Osteocyte (in vitro differentiated cells): ENCODE measurements around the gene BAG5. TPM values are rescaled to one million over a fixed set of nuclear protein-coding genes. Genes with fewer than 3 reads are reported as not detected.

Experiments
- DNase-seq: peaks from one replicate; pipeline ENCODE4 v3.0.0; 2021; ENCODE audit warnings: mixed read lengths; ENCODE audit not compliant: unreplicated experiment; ENCODE audit errors: extremely low spot score
- H3K27ac Mint-ChIP-seq: one replicate; pipeline ENCODE4 v1.8.0; 2021; ENCODE audit warnings: mild to moderate bottlenecking, mixed read lengths; ENCODE audit not compliant: unreplicated experiment
- H3K27me3 Mint-ChIP-seq: one replicate; pipeline ENCODE4 v1.8.0; 2021; ENCODE audit warnings: mixed read lengths; ENCODE audit not compliant: unreplicated experiment
- H3K36me3 Mint-ChIP-seq: one replicate; pipeline ENCODE4 v1.8.0; 2021; ENCODE audit warnings: mixed read lengths; ENCODE audit not compliant: unreplicated experiment
- H3K4me1 Mint-ChIP-seq: one replicate; pipeline ENCODE4 v1.8.0; 2021; ENCODE audit warnings: mixed read lengths; ENCODE audit not compliant: unreplicated experiment
- H3K4me3 Mint-ChIP-seq: one replicate; pipeline ENCODE4 v1.8.0; 2021; ENCODE audit warnings: mild to moderate bottlenecking, moderate library complexity, mixed read lengths; ENCODE audit not compliant: unreplicated experiment
- H3K9me3 Mint-ChIP-seq: one replicate; pipeline ENCODE4 v1.8.0; 2021; ENCODE audit warnings: mixed read lengths; ENCODE audit not compliant: unreplicated experiment
- CTCF ChIP-seq: fragments of 200-600 bp; sonication (generic); IDR thresholded peaks from 2 replicates; pipeline ENCODE4 v1.5.0; 2021; ENCODE audit warnings: antibody characterized with exemption, mild to moderate bottlenecking, moderate library complexity
- total RNA-seq: library from RNA; stranded (reverse); gene quantifications from 2 replicates; pipeline ENCODE4 v1.2.1, GENCODE V29; 2021

The BAG5 gene
- total RNA-seq, 1 donor from 2014 or later: 21.9 TPM

GRCh38 chr14:103548463-103549351 lies 13.8 kb downstream of the BAG5 start:
- no peak for DNase-seq
- no peak overlapping the region for H3K4me3 Mint-ChIP-seq
- peaks cover 27% of the 10 kb centered on the region for H3K4me1 Mint-ChIP-seq
- H3K27ac Mint-ChIP-seq: no peak overlapping the region
- H3K9me3 Mint-ChIP-seq: no peaks in the 10 kb centered on the region
- H3K27me3 Mint-ChIP-seq: no peaks in the 10 kb centered on the region
- no peak for TF ChIP-seq CTCF
- no peaks in the 10 kb centered on the region for H3K36me3 Mint-ChIP-seq

- H3K4me3 Mint-ChIP-seq: no peak overlapping the region
- TF ChIP-seq CTCF: no peak
- H3K9me3 Mint-ChIP-seq: no peaks in the 10 kb centered on the region
- no peak for DNase-seq
- H3K36me3 Mint-ChIP-seq: no peaks in the 10 kb centered on the region
- no peak overlapping the region for H3K27ac Mint-ChIP-seq
- no peaks in the 10 kb centered on the region for H3K27me3 Mint-ChIP-seq
- H3K4me1 Mint-ChIP-seq: peaks cover 30% of the 10 kb centered on the region
Observed at GRCh38 chr14:103547941-103548462, 14.5 kb downstream of the BAG5 start.

DNA sequence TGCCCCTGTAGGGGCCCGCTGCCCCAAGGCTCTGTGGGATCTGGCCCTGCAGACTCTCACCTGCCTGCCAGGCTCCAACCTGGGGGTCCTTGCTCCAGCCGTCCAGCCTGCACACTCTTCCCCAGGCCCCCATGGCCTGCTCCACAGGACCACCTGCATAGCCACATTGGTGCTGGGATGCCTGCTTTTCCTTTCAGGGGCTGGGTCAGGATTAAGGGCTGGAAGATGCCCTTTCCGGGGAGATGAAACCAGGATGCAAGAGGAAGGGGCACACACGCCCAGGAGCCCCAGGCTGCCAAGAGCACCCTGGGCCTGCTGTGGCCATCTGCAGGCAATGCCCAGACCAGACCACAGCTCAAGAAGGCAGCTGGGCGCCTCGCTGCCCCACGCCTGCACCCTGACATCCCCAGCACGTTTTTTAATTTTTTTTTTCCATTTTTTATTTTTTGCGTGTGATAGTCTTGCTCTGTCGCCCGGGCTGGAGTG lies 15.0 kb downstream of the BAG5 start:
- TF ChIP-seq CTCF: no peak
- H3K27ac Mint-ChIP-seq: no peak overlapping the region
- H3K27me3 Mint-ChIP-seq: no peaks in the 10 kb centered on the region
- H3K4me1 Mint-ChIP-seq: peaks cover 30% of the 10 kb centered on the region
- H3K36me3 Mint-ChIP-seq: no peaks in the 10 kb centered on the region
- DNase-seq: no peak
- no peaks in the 10 kb centered on the region for H3K9me3 Mint-ChIP-seq
- H3K4me3 Mint-ChIP-seq: no peak overlapping the region

DNA sequence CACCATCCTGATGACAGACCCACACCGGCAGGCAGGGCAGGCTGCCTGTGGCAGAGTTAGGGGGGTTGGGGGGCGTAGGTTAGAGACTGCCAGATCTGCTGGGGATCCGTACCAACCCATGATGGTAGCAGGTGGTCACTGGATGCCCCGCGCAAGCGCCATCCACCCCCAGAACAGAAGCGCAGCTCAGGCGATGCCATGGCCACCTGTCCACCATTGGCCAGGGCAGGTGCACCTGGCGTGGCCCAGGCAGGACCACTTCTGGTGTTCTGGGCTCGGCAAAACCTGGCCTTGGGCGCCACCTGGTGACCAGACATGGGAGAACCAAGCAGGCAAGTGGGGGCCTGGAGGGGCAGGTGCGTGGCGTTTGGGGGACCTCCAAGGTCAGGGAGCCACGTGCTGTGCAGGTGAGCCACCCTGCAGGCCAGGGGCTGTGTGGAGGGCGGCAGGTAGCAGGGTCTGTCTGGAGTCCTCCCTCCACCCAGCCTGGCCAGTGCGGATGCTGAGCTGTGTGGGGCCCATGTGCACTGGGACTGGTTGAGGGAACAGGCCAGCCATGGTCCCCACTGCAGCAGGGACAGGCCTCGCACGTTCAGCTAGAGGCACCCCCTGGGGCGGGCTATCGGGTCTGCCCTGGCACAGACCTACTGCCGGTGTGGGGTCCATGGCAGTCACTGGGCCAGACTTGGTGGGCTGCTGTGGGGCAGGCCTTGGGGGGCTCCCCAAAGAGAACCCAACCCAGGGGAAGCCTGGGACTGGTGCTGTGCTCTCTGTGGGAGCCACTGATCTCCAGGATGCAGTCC lies 15.6 kb downstream of the BAG5 start:
- H3K27ac Mint-ChIP-seq: no peak overlapping the region
- no peak for DNase-seq

More for the DNA sequence above, 15.6 kb downstream of the BAG5 start:
- H3K36me3 Mint-ChIP-seq: no peaks in the 10 kb centered on the region
- TF ChIP-seq CTCF: peak; percentile 97
- H3K27me3 Mint-ChIP-seq: no peaks in the 10 kb centered on the region
- H3K4me3 Mint-ChIP-seq: no peak overlapping the region
- no peaks in the 10 kb centered on the region for H3K9me3 Mint-ChIP-seq
- peaks cover 30% of the 10 kb centered on the region for H3K4me1 Mint-ChIP-seq
